BJ (cell line): ENCODE results near the gene GPR37. TPM values are rescaled to one million over a fixed set of nuclear protein-coding genes. Genes with fewer than 3 reads are reported as not detected.

Experiments
- CTCF ChIA-PET: fragments of 350-600 bp; formaldehyde crosslinking; extraction: SDS; loops from one replicate; lab custom pipeline; 2021; ENCODE audit warnings: antibody characterized with exemption, inconsistent platforms; lab: Yijun Ruan, JAX
- POLR2A ChIA-PET: fragments of 300-600 bp; sonication (Branson Sonifier 250); formaldehyde crosslinking; extraction: SDS; loops from one replicate; lab custom pipeline; 2021; ENCODE audit warnings: antibody characterized with exemption; lab: Charles Lee
- DNase-seq: peaks from one replicate; pipeline ENCODE4 v3.0.0-alpha.2; 2011; ENCODE audit warnings: low read depth
- H3K27me3 ChIP-seq: 2 replicates; pipeline ENCODE4 v1.6.0; 2011; ENCODE audit warnings: low read length; ENCODE audit not compliant: control insufficient read depth, insufficient read depth
- H3K36me3 ChIP-seq: 2 replicates; pipeline ENCODE4 v1.5.1; 2011; ENCODE audit warnings: low read length; ENCODE audit not compliant: control insufficient read depth, insufficient read depth
- H3K4me3 ChIP-seq: 2 replicates; pipeline ENCODE4 v1.5.1; 2011; ENCODE audit warnings: low read depth, mild to moderate bottlenecking, control low read depth, low read length
- CTCF ChIP-seq: IDR thresholded peaks from 2 replicates; pipeline ENCODE4 v1.5.1; 2011; ENCODE audit warnings: low read depth, mild to moderate bottlenecking, control low read depth, inconsistent platforms, low read length, moderate library complexity; ENCODE audit not compliant: insufficient read depth
- polyA plus RNA-seq: library from polyadenylated mRNA; depleted of rRNA; stranded (reverse); fragments of >200 nt; gene quantifications from 2 replicates; pipeline ENCODE4 v1.2.3, GENCODE V29; 2011

Gene GPR37
- polyA plus RNA-seq, 1 experiment, result 0.25 TPM

- ChIA-PET POLR2A (no interaction called here), CTCF (no interaction called here)
- Histone ChIP-seq H3K27me3 (no peaks in the 10 kb centered on the region), H3K4me3 (no peak overlapping the region), H3K36me3 (no peaks in the 10 kb centered on the region)
- TF ChIP-seq CTCF, result no peak
- no peak for DNase-seq
Measured at GRCh38 chr7:124722292-124722691, 43.3 kb downstream of the GPR37 start.

- CTCF ChIA-PET, result no interaction called here
- H3K27me3 ChIP-seq, result no peaks in the 10 kb centered on the region
- H3K36me3 ChIP-seq, result no peaks in the 10 kb centered on the region
- no peak overlapping the region for H3K4me3 ChIP-seq
- TF ChIP-seq CTCF, result no peak
- POLR2A ChIA-PET, result no interaction called here
- DNase-seq, result no peak
Measured at GRCh38 chr7:124720195-124720594, 45.4 kb downstream of the GPR37 start.

- DNase-seq, result no peak
- H3K27me3 ChIP-seq, result no peaks in the 10 kb centered on the region
- H3K4me3 ChIP-seq, result no peak overlapping the region
- CTCF ChIA-PET, result interaction anchor here (0.6 kb wide), 1 partner anchor 438 kb away, joined by 4 read pairs; no protein-coding TSS in a partner anchor
- no peaks in the 10 kb centered on the region for H3K36me3 ChIP-seq
- no peak for TF ChIP-seq CTCF
- POLR2A ChIA-PET, result no interaction called here
Measured at GRCh38 chr7:124718032-124718766, 47.4 kb downstream of the GPR37 start.

GRCh38 chr7:124716894-124717293, 48.7 kb downstream of the GPR37 start:
- POLR2A ChIA-PET, result no interaction called here
- Histone ChIP-seq H3K36me3 (no peaks in the 10 kb centered on the region), H3K4me3 (no peak overlapping the region), H3K27me3 (no peaks in the 10 kb centered on the region)
- TF ChIP-seq CTCF, result no peak
- CTCF ChIA-PET, result no interaction called here
- no peak for DNase-seq

- TF ChIP-seq CTCF, result no peak
- DNase-seq, result no peak
- Histone ChIP-seq H3K27me3 (no peaks in the 10 kb centered on the region), H3K36me3 (no peaks in the 10 kb centered on the region), H3K4me3 (no peak overlapping the region)
- ChIA-PET CTCF (interaction anchor here (1.3 kb wide), 1 partner anchor 32 kb away, joined by 5 read pairs; no protein-coding TSS in a partner anchor), POLR2A (no interaction called here)
Measured at GRCh38 chr7:124713086-124713485, 52.5 kb downstream of the GPR37 start.
